ENCODE measurements around the gene AMACR.

GRCh38 chr5:34008802-34009201 is 952 bp upstream of the AMACR start:
- TF ChIP-seq CTCF (IDR thresholded peaks at IDR 0.05; ENCODE audit: poor library complexity, severe bottlenecking) (no peak), POLR2AphosphoS5 (IDR thresholded peaks at IDR 0.05) (no peak), TAF1 (IDR thresholded peaks at IDR 0.05; ENCODE audit: low read depth) (no peak), EZH2 (IDR thresholded peaks at IDR 0.05; ENCODE audit: borderline replicate concordance, insufficient read depth, low read length, poor library complexity, severe bottlenecking) (no peak)
